GM12801 (cell line): ENCODE results near the gene OR5H15.

ENCODE experiments used
- TF ChIP-seq, protein P1 (sequence below): IDR thresholded peaks from one replicate; pipeline ENCODE4 v1.5.1; 2011; ENCODE audit warnings: control low read depth; ENCODE audit not compliant: insufficient read length; ENCODE audit errors: extremely low read depth

Gene OR5H15

DNA sequence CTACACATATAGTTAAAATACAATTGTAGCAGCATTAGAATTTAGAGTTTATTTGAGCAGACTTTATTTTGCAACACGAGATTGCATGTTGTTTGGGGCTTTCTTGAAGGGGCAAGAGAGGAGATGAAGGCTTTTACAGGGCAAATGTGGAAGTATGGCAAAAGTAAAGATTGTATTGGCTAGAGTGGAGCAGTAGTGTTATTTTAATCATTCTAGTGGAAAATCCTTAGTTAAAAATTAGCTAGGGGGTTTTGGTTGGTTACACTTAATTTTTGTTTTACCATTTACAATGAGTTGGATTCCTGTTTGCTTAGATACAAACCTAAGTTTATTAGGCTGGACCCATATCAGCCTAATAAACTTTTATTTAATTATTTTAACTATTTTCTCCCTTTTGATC is 4.6 kb downstream of the OR5H15 start:
- TF ChIP-seq, protein P1, sequence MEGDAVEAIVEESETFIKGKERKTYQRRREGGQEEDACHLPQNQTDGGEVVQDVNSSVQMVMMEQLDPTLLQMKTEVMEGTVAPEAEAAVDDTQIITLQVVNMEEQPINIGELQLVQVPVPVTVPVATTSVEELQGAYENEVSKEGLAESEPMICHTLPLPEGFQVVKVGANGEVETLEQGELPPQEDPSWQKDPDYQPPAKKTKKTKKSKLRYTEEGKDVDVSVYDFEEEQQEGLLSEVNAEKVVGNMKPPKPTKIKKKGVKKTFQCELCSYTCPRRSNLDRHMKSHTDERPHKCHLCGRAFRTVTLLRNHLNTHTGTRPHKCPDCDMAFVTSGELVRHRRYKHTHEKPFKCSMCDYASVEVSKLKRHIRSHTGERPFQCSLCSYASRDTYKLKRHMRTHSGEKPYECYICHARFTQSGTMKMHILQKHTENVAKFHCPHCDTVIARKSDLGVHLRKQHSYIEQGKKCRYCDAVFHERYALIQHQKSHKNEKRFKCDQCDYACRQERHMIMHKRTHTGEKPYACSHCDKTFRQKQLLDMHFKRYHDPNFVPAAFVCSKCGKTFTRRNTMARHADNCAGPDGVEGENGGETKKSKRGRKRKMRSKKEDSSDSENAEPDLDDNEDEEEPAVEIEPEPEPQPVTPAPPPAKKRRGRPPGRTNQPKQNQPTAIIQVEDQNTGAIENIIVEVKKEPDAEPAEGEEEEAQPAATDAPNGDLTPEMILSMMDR, result no peak

DNA sequence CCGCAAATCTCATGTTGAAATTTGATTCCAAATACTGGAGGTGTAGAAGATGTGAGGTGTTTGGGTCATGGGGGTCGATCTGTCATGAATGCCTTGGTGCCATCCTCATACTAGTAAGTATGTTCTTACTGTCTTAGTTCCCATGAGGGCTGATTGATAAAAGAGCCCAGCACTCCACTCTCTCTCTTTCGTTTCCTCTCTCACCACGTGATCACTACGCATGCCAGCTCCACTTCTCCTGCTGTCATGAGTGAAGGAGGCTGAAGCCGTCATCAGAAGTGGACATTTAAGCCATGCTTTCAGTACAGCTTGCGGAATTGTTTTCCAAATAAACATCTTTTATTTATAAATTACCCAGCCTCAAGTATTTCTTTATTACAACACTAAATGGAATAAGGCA is 6.1 kb downstream of the OR5H15 start:
- TF ChIP-seq, protein P1, result no peak

DNA sequence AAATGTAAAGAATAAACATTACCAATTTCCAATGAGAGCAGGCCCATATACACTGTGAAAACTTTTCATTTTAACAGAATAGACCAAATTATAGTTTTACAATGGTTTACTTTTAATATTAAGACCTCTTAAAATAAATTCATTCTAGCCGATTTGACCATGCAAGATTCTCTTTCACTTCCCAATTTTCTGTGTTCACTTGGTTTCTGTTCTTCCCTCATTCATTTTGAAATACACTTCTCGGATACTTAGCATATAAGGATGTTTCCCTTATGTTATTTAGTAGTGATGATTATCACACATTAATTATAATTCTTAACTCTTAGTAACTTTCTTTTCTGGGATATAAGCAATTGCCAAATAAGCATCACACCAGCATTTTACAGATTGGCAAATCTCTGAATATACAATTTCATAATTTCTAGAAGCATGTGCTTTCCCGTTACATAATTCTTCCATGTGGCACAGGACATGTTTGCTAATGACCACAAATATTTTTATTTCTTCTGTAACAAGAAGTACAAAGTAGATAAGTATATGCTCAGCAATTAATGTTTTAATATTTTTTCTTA is 13.9 kb downstream of the OR5H15 start:
- TF ChIP-seq, protein P1, result no peak

DNA sequence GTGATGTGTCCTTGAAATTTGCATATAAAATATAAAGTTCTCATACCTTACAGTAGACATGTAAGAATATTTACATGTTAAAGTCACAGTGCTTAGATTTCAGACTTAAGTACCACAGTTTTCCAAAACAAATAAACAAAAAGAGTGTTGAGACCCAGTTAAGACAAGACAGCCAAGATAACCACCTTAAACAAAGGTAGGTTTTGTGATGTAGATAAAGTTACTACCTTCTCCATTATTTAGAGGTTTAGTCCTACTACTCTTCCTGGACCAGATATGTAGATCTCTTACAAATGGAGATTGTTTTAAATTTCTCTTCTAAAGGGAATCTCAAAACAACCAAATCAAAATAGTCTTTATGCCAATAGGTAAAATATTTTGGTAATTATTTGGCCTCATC is 15.7 kb downstream of the OR5H15 start:
- TF ChIP-seq, protein P1, result no peak

DNA sequence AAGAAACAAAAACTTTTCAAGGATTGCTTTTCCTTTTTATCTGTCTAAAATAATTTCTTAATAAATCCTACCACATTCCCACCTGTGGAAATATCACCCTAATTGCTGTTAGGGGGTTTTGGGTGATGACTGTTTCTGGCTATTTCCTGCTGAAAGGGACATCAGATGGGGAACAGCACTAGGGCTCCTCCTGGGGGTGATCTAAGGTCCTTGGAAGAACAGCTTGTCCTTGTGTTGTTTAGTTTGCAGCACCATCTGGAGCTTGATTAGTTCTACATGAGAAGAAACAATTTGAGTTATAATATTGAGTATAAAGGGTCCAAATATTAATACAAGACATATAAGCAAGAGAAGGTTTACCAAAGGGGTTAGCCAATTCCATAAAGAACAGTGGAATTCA is 18.7 kb downstream of the OR5H15 start:
- TF ChIP-seq, protein P1, result no peak

DNA sequence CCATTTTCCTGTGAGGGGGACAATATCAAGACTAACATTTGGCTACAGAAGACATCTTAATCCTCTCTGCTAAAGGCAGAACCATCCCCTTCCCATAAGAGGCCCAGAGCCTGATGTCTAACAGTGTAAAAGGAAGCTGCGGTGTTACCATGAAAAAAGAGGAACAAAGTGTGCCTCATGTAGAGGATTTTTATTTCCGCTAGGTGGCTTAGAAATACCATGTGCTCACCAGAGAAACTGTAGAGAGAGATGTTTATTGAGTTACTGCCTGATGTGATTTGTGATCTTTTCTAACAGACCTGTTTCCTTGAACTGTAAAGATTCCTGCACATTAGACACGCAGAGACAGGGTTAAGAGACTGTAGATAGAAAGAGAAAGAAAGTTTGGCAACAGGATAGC is 22.0 kb downstream of the OR5H15 start:
- TF ChIP-seq, protein P1, result no peak

DNA sequence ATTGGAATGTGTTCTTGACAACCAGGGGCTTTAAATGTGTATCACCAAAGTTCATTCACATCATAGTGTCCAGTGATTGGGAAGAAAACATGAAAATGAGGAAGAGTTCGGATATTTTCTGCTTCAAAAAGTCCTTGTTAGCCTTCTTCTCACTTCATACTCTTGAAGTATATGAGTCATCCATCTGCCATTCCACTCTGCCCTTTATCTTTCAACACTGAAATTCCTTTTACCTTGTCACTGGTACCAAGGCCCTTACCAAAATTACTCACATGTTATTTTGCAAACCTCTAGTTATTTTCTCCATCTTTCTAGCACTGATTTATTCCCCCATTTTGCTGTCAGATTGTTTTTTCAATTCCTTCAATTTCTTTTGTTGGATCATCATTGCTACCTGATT is 32.5 kb downstream of the OR5H15 start:
- TF ChIP-seq, protein P1, result no peak
